ENCODE data around the gene ABCG2.
"Not testable (repeated sequence)": the region's sequence is repeated elsewhere in the genome, so short reads cannot be mapped to it uniquely, and the experiment has no call there.

The ABCG2 gene

GRCh38 chr4:88110826-88111225 is 47.6 kb downstream of the ABCG2 start:
- no peak for DNase-seq (ENCODE audit: low spot score)

GRCh38 chr4:88109123-88109881 is 49.1 kb downstream of the ABCG2 start:
- DNase-seq (ENCODE audit: low spot score), result no peak

- no peak for DNase-seq (ENCODE audit: low spot score)
These were observed 49.7 kb downstream of the ABCG2 start for GRCh38 chr4:88108747-88109122.

GRCh38 chr4:88108108-88108465 is 50.4 kb downstream of the ABCG2 start:
- DNase-seq (ENCODE audit: low spot score), result not testable (repeated sequence)

GRCh38 chr4:88107406-88108107 is 50.9 kb downstream of the ABCG2 start:
- peak; percentile 44 for DNase-seq (ENCODE audit: low spot score)

GRCh38 chr4:88106205-88106604 is 52.2 kb downstream of the ABCG2 start:
- DNase-seq (ENCODE audit: low spot score), result no peak

GRCh38 chr4:88104902-88105610 is 53.4 kb downstream of the ABCG2 start:
- DNase-seq (ENCODE audit: low spot score), result no peak

- no peak for DNase-seq (ENCODE audit: low spot score)
These were observed 56.4 kb downstream of the ABCG2 start for GRCh38 chr4:88102026-88102425.

- no peak for DNase-seq (ENCODE audit: low spot score)
These were observed 57.3 kb downstream of the ABCG2 start for GRCh38 chr4:88101165-88101564.

GRCh38 chr4:88098993-88099752 is 59.3 kb downstream of the ABCG2 start:
- no peak for DNase-seq (ENCODE audit: low spot score)

- no peak for DNase-seq (ENCODE audit: low spot score)
These were observed 60.7 kb downstream of the ABCG2 start for GRCh38 chr4:88097781-88098180.

GRCh38 chr4:88097301-88097700 is 61.1 kb downstream of the ABCG2 start:
- DNase-seq (ENCODE audit: low spot score), result no peak

- no peak for DNase-seq (ENCODE audit: low spot score)
These were observed 64.6 kb downstream of the ABCG2 start for GRCh38 chr4:88093874-88094273.

- DNase-seq (ENCODE audit: low spot score), result no peak
These were observed 67.1 kb downstream of the ABCG2 start for GRCh38 chr4:88091378-88091777.

GRCh38 chr4:88090898-88091297 is 67.5 kb downstream of the ABCG2 start:
- DNase-seq (ENCODE audit: low spot score), result no peak

- DNase-seq (ENCODE audit: low spot score), result no peak
These were observed 71.4 kb downstream of the ABCG2 start for GRCh38 chr4:88087004-88087403.

GRCh38 chr4:88080626-88081025 is 77.8 kb downstream of the ABCG2 start:
- DNase-seq (ENCODE audit: low spot score), result no peak

GRCh38 chr4:88078579-88078978 is 79.9 kb downstream of the ABCG2 start:
- DNase-seq (ENCODE audit: low spot score), result no peak

- DNase-seq (ENCODE audit: low spot score), result no peak
These were observed 80.4 kb downstream of the ABCG2 start for GRCh38 chr4:88077911-88078524.

GRCh38 chr4:88075336-88075735 is 83.1 kb downstream of the ABCG2 start:
- DNase-seq (ENCODE audit: low spot score), result no peak

GRCh38 chr4:88070031-88070430 is 88.4 kb downstream of the ABCG2 start:
- no peak for DNase-seq (ENCODE audit: low spot score)

GRCh38 chr4:88064410-88064809 is 94.0 kb downstream of the ABCG2 start:
- no peak for DNase-seq (ENCODE audit: low spot score)

Data from HuH-7.5 (cell line).